Measurements from ENCODE around the gene PDE11A. TPM values are rescaled to one million over a fixed set of nuclear protein-coding genes. Genes with fewer than 3 reads are reported as not detected.

PDE11A gene
- polyA plus RNA-seq, 2 of the 4 experiments (the other 2 are of a cell fraction) = 3.6 to 5.6 TPM

DNA sequence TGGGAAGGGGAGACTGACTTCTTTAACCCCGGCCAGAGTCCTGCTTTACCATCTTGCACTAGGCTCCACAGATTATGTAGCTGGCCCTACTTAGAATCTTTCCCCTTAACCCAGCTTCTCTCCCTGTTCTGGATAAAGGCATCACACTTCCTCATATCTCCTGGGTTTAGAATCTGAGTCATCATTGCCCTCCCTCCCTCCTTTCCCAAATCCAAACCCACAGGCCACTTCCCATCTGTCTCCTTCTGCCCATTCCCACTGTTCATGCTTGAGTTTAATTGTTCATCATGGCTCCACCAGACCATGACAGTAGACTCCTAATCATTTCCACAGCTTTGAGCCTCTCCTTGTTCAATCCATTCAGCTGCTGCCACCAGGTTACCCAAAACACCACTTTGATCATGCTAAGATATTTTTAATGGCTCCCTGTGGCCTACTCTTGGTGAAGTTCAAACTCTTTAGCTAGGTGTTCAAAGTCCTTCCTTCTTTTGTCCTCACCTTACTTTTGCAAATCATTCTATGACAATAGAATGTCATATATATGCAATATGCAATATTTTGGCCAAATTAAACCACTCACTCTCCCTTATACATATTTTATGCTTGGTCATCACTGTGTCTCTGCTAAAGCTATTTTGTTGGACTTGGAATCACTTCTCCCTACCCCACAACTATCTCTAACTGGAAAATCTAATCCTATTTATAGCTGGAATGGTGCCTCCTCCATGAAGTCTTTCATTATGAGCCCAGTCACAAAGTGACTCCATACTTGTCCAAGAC is 5.5 kb downstream of the PDE11A start:
- TF ChIP-seq, protein P1, sequence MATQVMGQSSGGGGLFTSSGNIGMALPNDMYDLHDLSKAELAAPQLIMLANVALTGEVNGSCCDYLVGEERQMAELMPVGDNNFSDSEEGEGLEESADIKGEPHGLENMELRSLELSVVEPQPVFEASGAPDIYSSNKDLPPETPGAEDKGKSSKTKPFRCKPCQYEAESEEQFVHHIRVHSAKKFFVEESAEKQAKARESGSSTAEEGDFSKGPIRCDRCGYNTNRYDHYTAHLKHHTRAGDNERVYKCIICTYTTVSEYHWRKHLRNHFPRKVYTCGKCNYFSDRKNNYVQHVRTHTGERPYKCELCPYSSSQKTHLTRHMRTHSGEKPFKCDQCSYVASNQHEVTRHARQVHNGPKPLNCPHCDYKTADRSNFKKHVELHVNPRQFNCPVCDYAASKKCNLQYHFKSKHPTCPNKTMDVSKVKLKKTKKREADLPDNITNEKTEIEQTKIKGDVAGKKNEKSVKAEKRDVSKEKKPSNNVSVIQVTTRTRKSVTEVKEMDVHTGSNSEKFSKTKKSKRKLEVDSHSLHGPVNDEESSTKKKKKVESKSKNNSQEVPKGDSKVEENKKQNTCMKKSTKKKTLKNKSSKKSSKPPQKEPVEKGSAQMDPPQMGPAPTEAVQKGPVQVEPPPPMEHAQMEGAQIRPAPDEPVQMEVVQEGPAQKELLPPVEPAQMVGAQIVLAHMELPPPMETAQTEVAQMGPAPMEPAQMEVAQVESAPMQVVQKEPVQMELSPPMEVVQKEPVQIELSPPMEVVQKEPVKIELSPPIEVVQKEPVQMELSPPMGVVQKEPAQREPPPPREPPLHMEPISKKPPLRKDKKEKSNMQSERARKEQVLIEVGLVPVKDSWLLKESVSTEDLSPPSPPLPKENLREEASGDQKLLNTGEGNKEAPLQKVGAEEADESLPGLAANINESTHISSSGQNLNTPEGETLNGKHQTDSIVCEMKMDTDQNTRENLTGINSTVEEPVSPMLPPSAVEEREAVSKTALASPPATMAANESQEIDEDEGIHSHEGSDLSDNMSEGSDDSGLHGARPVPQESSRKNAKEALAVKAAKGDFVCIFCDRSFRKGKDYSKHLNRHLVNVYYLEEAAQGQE (IDR thresholded peaks at IDR 0.05) = no peak
- TF ChIP-seq CEBPB (IDR thresholded peaks at IDR 0.05) = no peak
- TF ChIP-seq, protein P2, sequence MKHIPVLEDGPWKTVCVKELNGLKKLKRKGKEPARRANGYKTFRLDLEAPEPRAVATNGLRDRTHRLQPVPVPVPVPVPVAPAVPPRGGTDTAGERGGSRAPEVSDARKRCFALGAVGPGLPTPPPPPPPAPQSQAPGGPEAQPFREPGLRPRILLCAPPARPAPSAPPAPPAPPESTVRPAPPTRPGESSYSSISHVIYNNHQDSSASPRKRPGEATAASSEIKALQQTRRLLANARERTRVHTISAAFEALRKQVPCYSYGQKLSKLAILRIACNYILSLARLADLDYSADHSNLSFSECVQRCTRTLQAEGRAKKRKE (CRISPR knock-in tag; IDR thresholded peaks at IDR 0.05; ENCODE audit: low read depth) = no peak
- TF ChIP-seq HOXB13 (CRISPR knock-in tag; IDR thresholded peaks at IDR 0.05; ENCODE audit: low read depth) = no peak
- TF ChIP-seq NPAS2 (CRISPR knock-in tag; IDR thresholded peaks at IDR 0.05; ENCODE audit: borderline replicate concordance) = no peak
- no peak for TF ChIP-seq KDM1A (IDR thresholded peaks at IDR 0.05; ENCODE audit: low read depth)
- TF ChIP-seq JUNB (IDR thresholded peaks at IDR 0.05) = no peak
- TF ChIP-seq FOSB (CRISPR knock-in tag; IDR thresholded peaks at IDR 0.05) = no peak
- no peak for TF ChIP-seq TP53 (CRISPR knock-in tag; IDR thresholded peaks at IDR 0.05)
- TF ChIP-seq, protein P3, sequence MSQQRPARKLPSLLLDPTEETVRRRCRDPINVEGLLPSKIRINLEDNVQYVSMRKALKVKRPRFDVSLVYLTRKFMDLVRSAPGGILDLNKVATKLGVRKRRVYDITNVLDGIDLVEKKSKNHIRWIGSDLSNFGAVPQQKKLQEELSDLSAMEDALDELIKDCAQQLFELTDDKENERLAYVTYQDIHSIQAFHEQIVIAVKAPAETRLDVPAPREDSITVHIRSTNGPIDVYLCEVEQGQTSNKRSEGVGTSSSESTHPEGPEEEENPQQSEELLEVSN (IDR thresholded peaks at IDR 0.05; ENCODE audit: borderline replicate concordance, low read depth) = no peak
- no peak for TF ChIP-seq NR3C1 (IDR thresholded peaks at IDR 0.05)
- no peak for TF ChIP-seq POLR2AphosphoS2 (conservative IDR thresholded peaks at IDR 0.05; ENCODE audit: low read length)
- no peak for TF ChIP-seq ZNF302 (CRISPR knock-in tag; IDR thresholded peaks at IDR 0.05)
- no peak for TF ChIP-seq NFE2L2 (conservative IDR thresholded peaks at IDR 0.05; ENCODE audit: low read length)
- no peak for TF ChIP-seq PHF8 (IDR thresholded peaks at IDR 0.05; ENCODE audit: borderline replicate concordance, low read depth)
- TF ChIP-seq JUN (IDR thresholded peaks at IDR 0.05) = no peak
- 0 out of 6 replicates have a peak, but pooled peaks of 1 of the 2 experiments have one; percentile 13 for ATAC-seq
- Histone ChIP-seq H3K9me3 (no peaks in the 10 kb centered on the region), H3K4me3 (no peak overlapping the region), H3K4me1 (peaks cover 19% of the 10 kb centered on the region; the same call in 2 of the 3 replicates), H3K27ac (peak overlapping the region in 1 of 2 experiments; percentile 50; a peak in 2 of 6 replicates), H3K4me2 (no peak overlapping the region)
- ChIA-PET POLR2A (no interaction called here), CTCF (interaction anchor here (1.4 kb wide), 1 partner anchor 166 kb away, joined by 3 read pairs; no protein-coding TSS in a partner anchor)
- DNase-seq (ENCODE audit: low read depth in 1 of 2, low spot score in 1 of 2) = peak in 1 of 2 experiments; percentile 12
- WGBS (ENCODE audit: missing lambda C conversion rate) = 81% methylated on average over 1 of the region's 1 CpG
- no peak for FAIRE-seq

DNA sequence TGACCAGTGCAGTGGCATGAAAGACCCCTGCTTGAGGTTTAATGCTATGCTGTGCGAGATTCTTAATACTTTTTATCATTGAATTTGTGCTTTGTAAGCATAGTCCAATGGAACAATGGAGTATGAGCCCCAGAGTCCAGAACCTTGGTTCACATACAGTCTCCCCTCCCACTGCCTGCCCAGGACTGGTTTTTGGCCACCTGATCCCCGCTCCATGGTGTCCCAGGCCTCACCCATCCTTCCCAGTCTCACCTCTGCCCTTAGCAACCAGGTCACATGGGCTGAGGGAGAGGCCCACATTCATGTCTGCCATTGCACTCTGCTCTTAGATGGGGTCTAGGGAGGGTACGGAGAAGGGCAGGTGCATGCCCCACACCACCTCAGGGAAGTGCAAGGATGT is 6.3 kb downstream of the PDE11A start:
- H3K4me3 ChIP-seq = no peak overlapping the region
- ChIA-PET POLR2A (no interaction called here), CTCF (interaction anchor here (1.4 kb wide), 1 partner anchor 166 kb away, joined by 3 read pairs; no protein-coding TSS in a partner anchor)
- peak overlapping the region in 1 of 2 experiments; percentile 50; a peak in 2 of 6 replicates for H3K27ac ChIP-seq
- 85% methylated on average over 3 of the region's 3 CpGs for WGBS (ENCODE audit: missing lambda C conversion rate)
- H3K4me1 ChIP-seq = peaks cover 12% of the 10 kb centered on the region; the same call in 2 of the 3 replicates
- no peak for ATAC-seq
- no peak for DNase-seq (ENCODE audit: low read depth in 1 of 2, low spot score in 1 of 2)
- no peak for FAIRE-seq
- H3K4me2 ChIP-seq = no peak overlapping the region
- no peaks in the 10 kb centered on the region for H3K9me3 ChIP-seq
- no peak for TF ChIP-seq KDM5A (IDR thresholded peaks at IDR 0.05)
- TF ChIP-seq, protein P4, sequence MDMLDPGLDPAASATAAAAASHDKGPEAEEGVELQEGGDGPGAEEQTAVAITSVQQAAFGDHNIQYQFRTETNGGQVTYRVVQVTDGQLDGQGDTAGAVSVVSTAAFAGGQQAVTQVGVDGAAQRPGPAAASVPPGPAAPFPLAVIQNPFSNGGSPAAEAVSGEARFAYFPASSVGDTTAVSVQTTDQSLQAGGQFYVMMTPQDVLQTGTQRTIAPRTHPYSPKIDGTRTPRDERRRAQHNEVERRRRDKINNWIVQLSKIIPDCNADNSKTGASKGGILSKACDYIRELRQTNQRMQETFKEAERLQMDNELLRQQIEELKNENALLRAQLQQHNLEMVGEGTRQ (IDR thresholded peaks at IDR 0.05) = no peak
- TF ChIP-seq MAZ (IDR thresholded peaks at IDR 0.05; ENCODE audit: borderline replicate concordance, low read depth, low read length) = no peak
- TF ChIP-seq, protein P5, sequence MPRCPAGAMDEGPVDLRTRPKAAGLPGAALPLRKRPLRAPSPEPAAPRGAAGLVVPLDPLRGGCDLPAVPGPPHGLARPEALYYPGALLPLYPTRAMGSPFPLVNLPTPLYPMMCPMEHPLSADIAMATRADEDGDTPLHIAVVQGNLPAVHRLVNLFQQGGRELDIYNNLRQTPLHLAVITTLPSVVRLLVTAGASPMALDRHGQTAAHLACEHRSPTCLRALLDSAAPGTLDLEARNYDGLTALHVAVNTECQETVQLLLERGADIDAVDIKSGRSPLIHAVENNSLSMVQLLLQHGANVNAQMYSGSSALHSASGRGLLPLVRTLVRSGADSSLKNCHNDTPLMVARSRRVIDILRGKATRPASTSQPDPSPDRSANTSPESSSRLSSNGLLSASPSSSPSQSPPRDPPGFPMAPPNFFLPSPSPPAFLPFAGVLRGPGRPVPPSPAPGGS (IDR thresholded peaks at IDR 0.05) = no peak
- TF ChIP-seq CHD4 (IDR thresholded peaks at IDR 0.05; ENCODE audit: borderline replicate concordance) = no peak
- no peak for TF ChIP-seq POLR2A (IDR thresholded peaks at IDR 0.05; ENCODE audit: low read length)
- TF ChIP-seq HDAC2 (IDR thresholded peaks at IDR 0.05) = no peak
- TF ChIP-seq EHMT2 (IDR thresholded peaks at IDR 0.05; ENCODE audit: low read depth) = no peak
- TF ChIP-seq RCOR1 (IDR thresholded peaks at IDR 0.05; ENCODE audit: low read depth, low read length) = no peak
- no peak for TF ChIP-seq BHLHE40 (IDR thresholded peaks at IDR 0.05; ENCODE audit: low read depth, low read length)
- TF ChIP-seq ZSCAN20 (CRISPR knock-in tag; IDR thresholded peaks at IDR 0.05) = no peak
- no peak for TF ChIP-seq SMC3 (IDR thresholded peaks at IDR 0.05)
- no peak for TF ChIP-seq NR3C1 (IDR thresholded peaks at IDR 0.05)
- no peak for TF ChIP-seq FOXS1 (CRISPR knock-in tag; IDR thresholded peaks at IDR 0.05)

All from A549 (cell line).